Thyroid gland (tissue), 4 donors: ENCODE measurements around the gene SH3RF3. TPM values are rescaled to one million over a fixed set of nuclear protein-coding genes. Genes with fewer than 3 reads are reported as not detected.

Experiments
- DNase-seq, 2 donors: peaks; one replicate each; pipeline ENCODE4 v3.0.0-alpha.2; 2019
- H3K27ac ChIP-seq, 3 donors: fragments of 200-600 bp; sonication (generic); 1 replicate in 2 of 3; 2 replicates in 1 of 3; pipeline ENCODE4 v1.5.1; 2016 to 2019; ENCODE audit warnings: mild to moderate bottlenecking in 1 of 3, moderate library complexity in 1 of 3
- H3K27me3 ChIP-seq: fragments of 200-600 bp; sonication (generic); one replicate; pipeline ENCODE4 v1.5.1; 2019
- H3K36me3 ChIP-seq, 2 donors: fragments of 200-600 bp; sonication (generic); one replicate each; pipeline ENCODE4 v1.5.1; 2016 to 2019
- H3K4me1 ChIP-seq, 2 donors: fragments of 200-600 bp; sonication (generic); one replicate each; pipeline ENCODE4 v1.5.1; 2017 to 2019
- H3K4me3 ChIP-seq, 3 donors: fragments of 200-600 bp; sonication (generic); replicated peaks in 1 of 3; 1 replicate in 2 of 3; 2 replicates in 1 of 3; pipeline ENCODE4 v1.5.1; 2016; ENCODE audit warnings: mild to moderate bottlenecking in 1 of 3
- H3K9me3 ChIP-seq: fragments of 200-600 bp; sonication (generic); one replicate; pipeline ENCODE4 v1.5.1; 2017
- CTCF ChIP-seq, 6 experiments: fragments of 200-600 bp in 3 of 6; fragments of 450-650 bp in 3 of 6; sonication (generic) in 3 of 6; IDR thresholded peaks; one replicate each; pipeline ENCODE4 v1.5.1; 2016 to 2019; ENCODE audit warnings: antibody characterized with exemption in 6 of 6, mild to moderate bottlenecking in 2 of 6, inconsistent platforms in 1 of 6, moderate library complexity in 1 of 6
- POLR2A ChIP-seq, 2 donors: fragments of 450-650 bp; IDR thresholded peaks; one replicate each; pipeline ENCODE4 v1.6.1; 2017; ENCODE audit warnings: antibody characterized with exemption in 2 of 2, mild to moderate bottlenecking in 2 of 2, moderate library complexity in 1 of 2
- WGBS, 2 donors: methylation state at CpG; one replicate each; pipeline ENCODE4 v1.1.5; 2017; 5-methylcytosine and 5-hydroxymethylcytosine counted together
- intact Hi-C: fragments of 100-400 bp; cut with DNase I; formaldehyde crosslinking; loops from one replicate; pipeline ENCODE4 v1.15.1; 2023
- total RNA-seq, 4 donors: library from RNA; depleted of rRNA; stranded (reverse); fragments of >200 nt; gene quantifications; one replicate each; pipeline ENCODE4 v1.2.3, GENCODE V29; 2016

Gene SH3RF3
- total RNA-seq, 4 donors from 2014 or later = 2.1 to 7.4 (median 2.8) TPM

- TF ChIP-seq CTCF (IDR thresholded peaks at IDR 0.05) (no peak), POLR2A (IDR thresholded peaks at IDR 0.05) (no peak)
- no peaks in the 10 kb centered on the region for H3K9me3 ChIP-seq
- H3K27ac ChIP-seq = no peak overlapping the region
- no peak for DNase-seq
- H3K4me3 ChIP-seq = no peak overlapping the region
- intact Hi-C loops = no loop called here
- 65 to 69% methylated on average over 3 of the region's 3 CpGs for WGBS, 2 donors
- no peaks in the 10 kb centered on the region for H3K36me3 ChIP-seq
- no peaks in the 10 kb centered on the region for H3K27me3 ChIP-seq
- peaks cover 4 to 23% of the 10 kb centered on the region in 2 donors for H3K4me1 ChIP-seq
Observed at GRCh38 chr2:109231428-109231827, 102.4 kb downstream of the SH3RF3 start.

- Histone ChIP-seq H3K4me1 (peaks cover 8 to 31% of the 10 kb centered on the region in 2 donors), H3K27me3 (no peaks in the 10 kb centered on the region), H3K27ac (no peak overlapping the region), H3K4me3 (no peak overlapping the region), H3K9me3 (no peaks in the 10 kb centered on the region), H3K36me3 (no peaks in the 10 kb centered on the region)
- DNase-seq = no peak
- 91 to 96% methylated on average over 7 of the region's 7 CpGs for WGBS, 2 donors
- no peak for TF ChIP-seq CTCF (IDR thresholded peaks at IDR 0.05)
- no peak for TF ChIP-seq POLR2A (IDR thresholded peaks at IDR 0.05)
- intact Hi-C loops = no loop called here
Observed at GRCh38 chr2:109231996-109232705, 103.1 kb downstream of the SH3RF3 start.

- DNase-seq = no peak
- Histone ChIP-seq H3K27ac (no peak overlapping the region), H3K4me1 (peaks cover 8 to 33% of the 10 kb centered on the region in 2 donors), H3K27me3 (no peaks in the 10 kb centered on the region), H3K4me3 (no peak overlapping the region), H3K36me3 (no peaks in the 10 kb centered on the region), H3K9me3 (no peaks in the 10 kb centered on the region)
- TF ChIP-seq CTCF (IDR thresholded peaks at IDR 0.05) (no peak), POLR2A (IDR thresholded peaks at IDR 0.05) (no peak)
- intact Hi-C loops = no loop called here
- WGBS, 2 donors = 94 to 97% methylated on average over 4 of the region's 4 CpGs
Observed at GRCh38 chr2:109232909-109233308, 103.9 kb downstream of the SH3RF3 start.

- no peak for DNase-seq
- Histone ChIP-seq H3K4me3 (no peak overlapping the region), H3K27ac (no peak overlapping the region), H3K27me3 (no peaks in the 10 kb centered on the region), H3K36me3 (no peaks in the 10 kb centered on the region), H3K4me1 (peaks cover 8 to 40% of the 10 kb centered on the region in 2 donors), H3K9me3 (no peaks in the 10 kb centered on the region)
- TF ChIP-seq POLR2A (IDR thresholded peaks at IDR 0.05) (no peak), CTCF (IDR thresholded peaks at IDR 0.05) (no peak)
- intact Hi-C loops = no loop called here
- 94 to 97% methylated on average over 4 of the region's 4 CpGs for WGBS, 2 donors
Observed at GRCh38 chr2:109233643-109234042, 104.6 kb downstream of the SH3RF3 start.

- no peak for DNase-seq
- no peak for TF ChIP-seq CTCF (IDR thresholded peaks at IDR 0.05)
- no peak for TF ChIP-seq POLR2A (IDR thresholded peaks at IDR 0.05)
- Histone ChIP-seq H3K9me3 (no peaks in the 10 kb centered on the region), H3K36me3 (no peaks in the 10 kb centered on the region), H3K27me3 (no peaks in the 10 kb centered on the region), H3K4me3 (no peak overlapping the region), H3K4me1 (peaks cover 8 to 47% of the 10 kb centered on the region in 2 donors), H3K27ac (no peak overlapping the region)
- intact Hi-C loops = no loop called here
- WGBS, 2 donors = 91 to 98% methylated on average over 4 of the region's 4 CpGs
Observed at GRCh38 chr2:109234355-109234754, 105.3 kb downstream of the SH3RF3 start.
